GM21576 (cell line): ENCODE data around the gene ADGRL3.
"Not testable (repeated sequence)": the region's sequence is repeated elsewhere in the genome, so short reads cannot be mapped to it uniquely, and the experiment has no call there.

Source experiments
- ATAC-seq: cut with Tn5 transposase; IDR thresholded peaks from one replicate; pipeline ENCODE4 v1.9.1; 2021; ENCODE audit warnings: mild to moderate bottlenecking, moderate library complexity; ENCODE audit not compliant: unreplicated experiment

Gene ADGRL3

DNA sequence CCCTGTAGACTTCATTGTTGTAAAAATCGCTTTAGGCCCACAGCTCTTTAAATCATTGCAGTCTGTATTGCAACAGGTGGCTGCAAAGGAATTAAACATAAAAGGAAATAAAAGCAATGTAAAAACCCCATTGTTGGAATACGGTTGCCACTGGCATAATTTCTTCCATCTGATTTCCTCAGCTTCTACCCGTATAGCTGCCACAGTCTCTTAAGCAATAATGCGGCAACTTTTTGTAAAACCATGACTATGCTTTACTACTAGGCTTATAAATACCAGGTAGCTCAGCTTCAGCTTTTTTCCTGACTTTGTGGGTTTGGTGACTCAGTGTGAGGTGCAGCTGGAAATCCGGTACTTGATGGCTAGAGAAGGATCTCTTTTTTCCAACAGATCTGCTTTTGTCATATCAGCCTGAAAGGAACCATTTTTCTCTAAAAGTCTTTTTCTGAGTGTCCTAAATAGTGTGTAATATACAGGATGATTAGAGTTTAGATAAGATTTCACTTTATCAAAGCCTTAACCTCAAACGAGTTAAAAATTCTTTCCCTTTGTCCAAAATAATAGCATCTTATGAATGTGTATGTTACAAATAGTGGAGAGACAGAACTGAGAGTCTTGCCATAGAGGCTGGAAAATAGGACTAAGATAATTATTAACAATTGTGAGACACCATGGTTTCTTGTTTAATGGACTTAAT lies 268.0 kb downstream of the ADGRL3 start:
- ATAC-seq, result no peak

DNA sequence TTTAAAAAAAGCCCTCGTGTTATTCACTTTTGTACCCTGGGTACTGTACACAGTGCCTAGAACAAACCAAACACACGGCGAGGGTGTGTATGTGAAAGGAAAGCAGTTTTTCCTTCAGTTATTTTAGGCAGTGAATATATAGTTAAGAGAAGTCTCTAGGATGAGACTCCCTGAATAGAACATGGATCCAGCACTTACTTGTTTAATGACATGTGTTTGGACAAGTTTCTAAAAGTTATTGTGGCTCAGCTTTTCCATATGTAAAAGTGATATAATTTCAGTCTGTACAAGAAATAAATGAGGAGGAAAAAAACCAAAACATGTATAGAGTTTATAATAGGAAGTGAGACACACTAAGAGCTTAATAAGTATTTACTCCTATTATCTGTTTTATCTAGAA lies 273.2 kb downstream of the ADGRL3 start:
- no peak for ATAC-seq

DNA sequence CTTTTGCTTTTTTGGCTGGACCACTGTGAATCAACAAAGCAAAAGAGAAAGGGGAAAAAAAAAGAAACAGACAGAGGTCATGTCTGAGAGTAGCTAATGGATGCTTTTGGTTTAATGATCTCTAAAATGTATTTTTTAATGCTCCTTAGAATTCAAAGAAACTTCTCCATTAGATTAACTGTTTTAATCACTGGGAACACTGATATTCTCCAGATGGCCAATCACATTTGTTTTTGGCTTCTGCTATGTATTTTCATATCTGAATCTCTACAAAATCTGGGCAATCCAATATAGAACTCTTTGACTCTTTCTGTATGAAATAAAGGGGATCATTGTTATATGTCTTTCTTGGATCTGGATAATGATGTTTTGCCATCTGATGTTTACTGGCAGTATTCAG lies 278.2 kb downstream of the ADGRL3 start:
- no peak for ATAC-seq

GRCh38 chr4:61485056-61485455 lies 284.9 kb downstream of the ADGRL3 start:
- no peak for ATAC-seq

DNA sequence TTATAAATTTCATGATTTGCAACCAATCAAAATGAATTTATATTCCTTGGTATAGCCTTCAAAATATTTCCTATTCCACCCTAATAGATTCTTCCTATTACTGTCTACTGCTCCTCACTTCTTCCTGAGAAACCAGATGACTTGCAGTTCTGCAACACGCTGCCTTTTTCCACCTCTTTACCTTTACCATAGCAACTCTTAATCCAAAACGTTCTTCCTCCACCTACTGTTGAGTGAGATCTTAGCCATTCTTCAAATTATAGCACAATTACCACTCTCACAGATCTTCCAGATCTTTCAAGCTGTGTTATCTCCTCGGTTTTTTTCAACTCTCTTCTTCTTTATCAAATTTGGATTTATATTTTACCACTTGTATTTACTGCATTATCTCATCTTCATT lies 289.8 kb downstream of the ADGRL3 start:
- ATAC-seq, result no peak

- no peak for ATAC-seq
These were observed 292.9 kb downstream of the ADGRL3 start for GRCh38 chr4:61493041-61493440.

- ATAC-seq, result no peak
These were observed 293.3 kb downstream of the ADGRL3 start for GRCh38 chr4:61493470-61493869.

GRCh38 chr4:61500883-61501282 lies 300.8 kb downstream of the ADGRL3 start:
- no peak for ATAC-seq

GRCh38 chr4:61501812-61502211 lies 301.7 kb downstream of the ADGRL3 start:
- no peak for ATAC-seq

- ATAC-seq, result no peak
These were observed 305.9 kb downstream of the ADGRL3 start for GRCh38 chr4:61505773-61506685.

GRCh38 chr4:61507091-61507490 lies 307.0 kb downstream of the ADGRL3 start:
- no peak for ATAC-seq

- ATAC-seq, result not testable (repeated sequence)
These were observed 309.7 kb downstream of the ADGRL3 start for GRCh38 chr4:61509721-61510241.

DNA sequence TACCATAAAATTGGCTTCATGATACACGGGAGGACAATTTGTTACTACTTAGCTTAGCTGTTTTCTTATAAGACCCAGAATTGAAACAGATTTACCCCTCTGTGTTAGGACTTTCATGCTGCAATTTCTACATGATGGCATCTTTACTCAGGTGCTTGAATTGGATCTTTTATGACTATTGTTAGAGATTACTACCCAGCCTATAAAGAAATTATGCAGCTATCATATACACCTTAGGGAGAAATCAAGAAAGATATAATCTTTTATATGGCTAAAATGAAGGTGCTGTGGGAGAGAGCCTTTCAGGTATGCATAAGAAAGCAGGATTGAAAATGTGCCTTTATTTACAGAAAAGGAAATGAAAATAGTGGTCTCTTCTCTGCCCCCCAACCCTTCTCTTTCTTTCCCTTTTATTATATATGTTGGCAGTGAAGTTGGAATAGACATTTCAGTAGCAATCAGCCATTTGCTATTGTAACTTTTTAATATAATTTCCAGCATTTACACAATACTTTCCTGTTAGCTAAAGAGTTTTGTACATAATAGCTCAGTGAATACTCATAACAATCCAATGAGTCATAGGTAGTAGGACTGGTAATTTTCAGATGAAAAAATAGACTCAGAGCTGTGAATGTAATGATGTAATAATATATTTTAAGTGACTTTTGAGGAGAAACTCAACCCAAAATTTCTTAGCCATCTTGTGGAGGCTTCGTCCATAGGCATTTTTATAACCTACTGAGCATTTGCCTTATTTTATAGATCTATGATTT lies 311.8 kb downstream of the ADGRL3 start:
- ATAC-seq, result no peak

DNA sequence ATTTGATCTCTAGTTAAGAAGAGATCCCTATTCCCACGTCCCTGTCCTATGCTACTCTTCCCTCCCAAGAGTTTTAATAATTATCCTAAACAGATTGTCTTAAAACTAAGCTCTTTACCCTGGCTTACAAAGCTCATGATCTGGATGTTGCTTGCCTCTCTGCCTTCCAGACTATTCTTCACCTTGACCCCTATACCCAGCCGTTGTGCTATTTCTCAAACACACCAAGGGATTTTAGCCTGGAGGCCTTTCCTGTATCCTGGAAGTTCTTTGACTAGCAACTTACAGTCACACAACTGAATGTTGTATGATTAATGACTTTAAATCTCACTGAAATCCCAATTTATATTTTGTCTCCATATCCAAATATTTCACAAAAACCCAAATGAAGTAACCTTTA lies 314.9 kb downstream of the ADGRL3 start:
- ATAC-seq, result no peak

GRCh38 chr4:61517144-61517543 lies 317.0 kb downstream of the ADGRL3 start:
- no peak for ATAC-seq

- ATAC-seq, result no peak
These were observed 320.0 kb downstream of the ADGRL3 start for GRCh38 chr4:61520166-61520565.

DNA sequence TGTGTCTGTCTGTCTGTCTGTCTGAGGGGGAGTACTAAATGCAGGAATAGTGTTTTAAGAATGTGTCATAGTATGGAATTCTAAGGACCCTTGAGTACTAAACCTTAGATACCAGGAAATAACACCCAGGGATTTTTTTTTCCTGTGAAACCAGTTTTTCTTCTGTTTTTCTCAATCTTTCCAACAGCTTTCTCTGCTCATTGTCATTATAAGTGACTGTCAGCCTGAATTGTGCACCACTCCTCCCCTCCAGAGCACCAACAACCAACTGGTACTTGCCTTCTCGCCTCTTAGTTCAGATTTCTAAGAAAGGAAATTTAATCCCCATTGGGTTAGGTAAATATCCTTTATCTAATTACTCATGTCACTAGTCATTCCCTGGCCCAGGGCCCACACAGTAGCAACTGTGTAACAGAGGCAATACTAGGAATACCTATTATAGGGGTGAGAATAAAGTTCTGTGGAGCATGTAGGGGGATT lies 320.6 kb downstream of the ADGRL3 start:
- no peak for ATAC-seq

GRCh38 chr4:61521451-61521850 lies 321.3 kb downstream of the ADGRL3 start:
- no peak for ATAC-seq

- ATAC-seq, result no peak
These were observed 322.2 kb downstream of the ADGRL3 start for GRCh38 chr4:61522312-61522711.

DNA sequence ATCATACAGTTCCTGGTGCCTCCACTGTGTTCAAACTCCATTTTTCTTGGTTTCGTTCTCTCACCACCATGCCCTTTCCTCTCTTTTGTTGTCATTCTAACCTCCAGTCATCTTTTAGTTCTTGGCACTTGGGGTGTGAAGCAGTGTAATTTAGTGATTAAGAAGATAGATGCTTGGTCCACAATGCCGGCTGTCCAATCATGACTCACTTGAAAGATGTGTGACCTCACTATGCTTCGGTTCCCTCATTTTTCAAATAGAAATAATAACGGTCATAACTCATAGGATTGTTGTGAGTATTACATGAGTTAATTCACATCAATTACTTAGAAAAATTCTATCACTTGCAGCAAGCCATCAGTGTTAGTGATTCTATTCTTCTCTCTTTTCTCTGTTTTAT lies 327.8 kb downstream of the ADGRL3 start:
- ATAC-seq, result no peak

DNA sequence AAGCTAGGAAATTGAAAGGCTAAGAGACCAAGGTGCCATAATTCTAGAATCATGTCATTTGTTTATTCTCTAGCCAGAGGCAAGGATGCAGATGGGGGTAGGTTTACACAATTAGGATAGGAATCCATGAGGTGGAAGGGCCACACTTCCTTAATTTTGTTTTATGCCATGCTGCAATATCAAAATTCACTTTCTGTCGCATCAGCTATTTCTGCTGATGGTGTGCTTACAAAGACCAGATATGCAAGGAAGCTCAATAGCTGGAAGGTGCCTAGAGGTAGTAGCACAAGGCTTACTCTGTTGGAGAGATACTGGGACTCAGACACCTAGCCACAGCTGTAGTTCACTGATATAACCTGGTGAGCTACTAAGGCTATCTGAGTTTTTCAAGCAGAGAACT lies 328.5 kb downstream of the ADGRL3 start:
- ATAC-seq, result no peak
